ENCODE measurements around the gene UBE2QL1. TPM values are rescaled to one million over a fixed set of nuclear protein-coding genes. Genes with fewer than 3 reads are reported as not detected.
"Not testable (repeated sequence)": the region's sequence is repeated elsewhere in the genome, so short reads cannot be mapped to it uniquely, and the experiment has no call there.

UBE2QL1 gene
- total RNA-seq, 1 donor from 2014 or later = 2.5 TPM

GRCh38 chr5:6505783-6506557 lies 57.3 kb downstream of the UBE2QL1 start:
- Histone ChIP-seq H3K4me1 (no peaks in the 10 kb centered on the region), H3K27ac (no peak overlapping the region), H3K36me3 (no peaks in the 10 kb centered on the region), H3K27me3 (no peaks in the 10 kb centered on the region), H3K9me3 (no peaks in the 10 kb centered on the region), H3K4me3 (no peak overlapping the region)
- intact Hi-C loops (cut with DNase I) = no loop called here
- TF ChIP-seq CTCF (IDR thresholded peaks at IDR 0.05) = no peak
- TF ChIP-seq POLR2A (IDR thresholded peaks at IDR 0.05) = no peak
- no peak for TF ChIP-seq POLR2AphosphoS5 (IDR thresholded peaks at IDR 0.05; ENCODE audit: insufficient read depth in 1 of 2, low read depth in 1 of 2)
- peak in 1 of 2 donors; percentile 79 for DNase-seq (ENCODE audit: extremely low spot score in 2 of 2)

GRCh38 chr5:6506611-6507010 lies 58.0 kb downstream of the UBE2QL1 start:
- no peak for TF ChIP-seq POLR2A (IDR thresholded peaks at IDR 0.05)

GRCh38 chr5:6508931-6509330 lies 60.3 kb downstream of the UBE2QL1 start:
- TF ChIP-seq POLR2A (IDR thresholded peaks at IDR 0.05) (no peak), POLR2AphosphoS5 (IDR thresholded peaks at IDR 0.05; ENCODE audit: insufficient read depth in 1 of 2, low read depth in 1 of 2) (no peak), CTCF (IDR thresholded peaks at IDR 0.05) (no peak)
- H3K27ac ChIP-seq = no peak overlapping the region
- no peaks in the 10 kb centered on the region for H3K36me3 ChIP-seq
- intact Hi-C loops (cut with DNase I) = no loop called here
- no peaks in the 10 kb centered on the region for H3K4me1 ChIP-seq
- no peak overlapping the region for H3K4me3 ChIP-seq
- H3K27me3 ChIP-seq = no peaks in the 10 kb centered on the region
- DNase-seq (ENCODE audit: extremely low spot score in 2 of 2) = no peak
- H3K9me3 ChIP-seq = no peaks in the 10 kb centered on the region

More at GRCh38 chr5:6506611-6507010, 58.0 kb downstream of the UBE2QL1 start:
- no peak overlapping the region for H3K27ac ChIP-seq
- no peaks in the 10 kb centered on the region for H3K9me3 ChIP-seq
- no peaks in the 10 kb centered on the region for H3K27me3 ChIP-seq
- no peaks in the 10 kb centered on the region for H3K36me3 ChIP-seq
- peak in 1 of 2 donors; percentile 46 for DNase-seq (ENCODE audit: extremely low spot score in 2 of 2)
- no peaks in the 10 kb centered on the region for H3K4me1 ChIP-seq
- intact Hi-C loops (cut with DNase I) = no loop called here
- H3K4me3 ChIP-seq = no peak overlapping the region

- DNase-seq (ENCODE audit: extremely low spot score in 2 of 2) = no peak
- H3K36me3 ChIP-seq = no peaks in the 10 kb centered on the region
- no peak overlapping the region for H3K4me3 ChIP-seq
- TF ChIP-seq POLR2AphosphoS5 (IDR thresholded peaks at IDR 0.05; ENCODE audit: insufficient read depth in 1 of 2, low read depth in 1 of 2) (no peak), POLR2A (IDR thresholded peaks at IDR 0.05) (no peak), CTCF (IDR thresholded peaks at IDR 0.05) (no peak)
- H3K9me3 ChIP-seq = no peaks in the 10 kb centered on the region
- intact Hi-C loops (cut with DNase I) = no loop called here
- no peaks in the 10 kb centered on the region for H3K27me3 ChIP-seq
- no peak overlapping the region for H3K27ac ChIP-seq
- no peaks in the 10 kb centered on the region for H3K4me1 ChIP-seq
Measured at GRCh38 chr5:6510132-6510531, 61.5 kb downstream of the UBE2QL1 start.

GRCh38 chr5:6510973-6511372 lies 62.3 kb downstream of the UBE2QL1 start:
- H3K27ac ChIP-seq = no peak overlapping the region
- intact Hi-C loops (cut with DNase I) = no loop called here

GRCh38 chr5:6515812-6516211 lies 67.2 kb downstream of the UBE2QL1 start:
- DNase-seq (ENCODE audit: extremely low spot score in 2 of 2); H3K27me3 ChIP-seq; H3K4me1 ChIP-seq; intact Hi-C loops (cut with DNase I); H3K27ac ChIP-seq; H3K36me3 ChIP-seq; H3K4me3 ChIP-seq; H3K9me3 ChIP-seq: not testable (repeated sequence)

More at GRCh38 chr5:6510973-6511372, 62.3 kb downstream of the UBE2QL1 start:
- Histone ChIP-seq H3K36me3 (no peaks in the 10 kb centered on the region), H3K27me3 (no peaks in the 10 kb centered on the region), H3K4me1 (no peaks in the 10 kb centered on the region), H3K4me3 (no peak overlapping the region), H3K9me3 (no peaks in the 10 kb centered on the region)
- TF ChIP-seq POLR2A (IDR thresholded peaks at IDR 0.05) (no peak), POLR2AphosphoS5 (IDR thresholded peaks at IDR 0.05; ENCODE audit: insufficient read depth in 1 of 2, low read depth in 1 of 2) (no peak), CTCF (IDR thresholded peaks at IDR 0.05) (no peak)
- DNase-seq (ENCODE audit: extremely low spot score in 2 of 2) = peak in 1 of 2 donors; percentile 6
